GM12874 (cell line): ENCODE data around the gene WASHC3.

ENCODE experiments used
- TF ChIP-seq, protein P1 (sequence below): IDR thresholded peaks from 2 replicates; pipeline ENCODE4 v1.5.1; 2011; ENCODE audit warnings: low read depth, mild to moderate bottlenecking, control low read depth, low read length, moderate library complexity; ENCODE audit not compliant: insufficient read depth

WASHC3 gene

DNA sequence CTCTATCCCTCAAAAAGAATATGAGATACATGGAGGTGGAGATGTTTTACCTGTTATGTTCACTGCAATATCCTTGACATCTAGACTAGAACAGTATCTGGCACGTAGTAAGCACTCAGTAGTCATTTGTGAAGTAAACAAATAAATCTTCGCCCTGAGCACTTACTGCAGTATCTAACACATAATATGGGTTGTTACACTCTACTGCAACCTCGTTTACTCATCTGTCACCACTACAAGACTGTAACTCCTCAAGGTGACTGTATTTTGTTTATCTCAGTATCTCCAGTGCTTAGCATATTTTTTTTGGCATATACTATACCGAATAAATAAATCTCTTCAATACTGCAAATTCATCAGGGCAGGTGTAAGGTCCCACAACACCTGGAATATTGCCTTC, 66.1 kb downstream of the WASHC3 start:
- TF ChIP-seq, protein P1, sequence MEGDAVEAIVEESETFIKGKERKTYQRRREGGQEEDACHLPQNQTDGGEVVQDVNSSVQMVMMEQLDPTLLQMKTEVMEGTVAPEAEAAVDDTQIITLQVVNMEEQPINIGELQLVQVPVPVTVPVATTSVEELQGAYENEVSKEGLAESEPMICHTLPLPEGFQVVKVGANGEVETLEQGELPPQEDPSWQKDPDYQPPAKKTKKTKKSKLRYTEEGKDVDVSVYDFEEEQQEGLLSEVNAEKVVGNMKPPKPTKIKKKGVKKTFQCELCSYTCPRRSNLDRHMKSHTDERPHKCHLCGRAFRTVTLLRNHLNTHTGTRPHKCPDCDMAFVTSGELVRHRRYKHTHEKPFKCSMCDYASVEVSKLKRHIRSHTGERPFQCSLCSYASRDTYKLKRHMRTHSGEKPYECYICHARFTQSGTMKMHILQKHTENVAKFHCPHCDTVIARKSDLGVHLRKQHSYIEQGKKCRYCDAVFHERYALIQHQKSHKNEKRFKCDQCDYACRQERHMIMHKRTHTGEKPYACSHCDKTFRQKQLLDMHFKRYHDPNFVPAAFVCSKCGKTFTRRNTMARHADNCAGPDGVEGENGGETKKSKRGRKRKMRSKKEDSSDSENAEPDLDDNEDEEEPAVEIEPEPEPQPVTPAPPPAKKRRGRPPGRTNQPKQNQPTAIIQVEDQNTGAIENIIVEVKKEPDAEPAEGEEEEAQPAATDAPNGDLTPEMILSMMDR = no peak

DNA sequence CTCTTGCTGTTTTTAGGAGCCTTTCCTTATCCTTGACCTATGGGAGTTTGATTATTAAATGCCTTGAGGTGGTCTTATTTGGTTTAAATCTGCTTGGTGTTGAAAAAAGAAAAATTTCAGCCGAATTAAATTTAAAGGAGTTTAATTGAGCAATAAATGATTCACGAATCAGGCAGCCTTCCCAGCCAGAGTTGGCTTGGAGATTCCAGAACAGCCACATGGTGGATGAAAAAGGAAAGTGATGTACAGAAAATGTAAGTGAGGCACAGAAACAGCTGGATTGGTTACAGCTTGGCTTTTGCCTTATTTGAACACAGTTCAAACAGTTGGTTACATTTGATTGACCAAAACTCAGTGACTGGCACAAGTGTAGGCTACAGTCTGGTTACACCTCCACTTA, 69.7 kb downstream of the WASHC3 start:
- TF ChIP-seq, protein P1 = no peak

DNA sequence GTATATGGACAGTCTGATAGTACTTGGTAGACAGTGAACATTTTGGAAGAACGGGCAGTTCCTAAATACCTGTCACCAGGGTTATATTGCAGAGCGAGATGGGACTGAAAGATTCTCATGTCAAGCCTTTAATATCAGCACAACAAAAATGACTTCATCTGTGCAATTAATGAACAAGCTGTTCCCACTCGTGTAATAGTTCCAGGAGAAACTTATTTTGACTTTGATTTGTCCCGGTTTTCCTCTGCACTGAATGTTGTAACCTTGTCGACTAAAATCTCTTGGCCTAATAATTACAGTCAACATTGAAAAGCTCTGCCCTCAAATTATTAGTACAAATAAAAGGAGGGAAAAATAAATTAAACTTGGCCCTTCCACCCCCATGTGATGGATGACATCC, 79.5 kb downstream of the WASHC3 start:
- TF ChIP-seq, protein P1 = no peak

DNA sequence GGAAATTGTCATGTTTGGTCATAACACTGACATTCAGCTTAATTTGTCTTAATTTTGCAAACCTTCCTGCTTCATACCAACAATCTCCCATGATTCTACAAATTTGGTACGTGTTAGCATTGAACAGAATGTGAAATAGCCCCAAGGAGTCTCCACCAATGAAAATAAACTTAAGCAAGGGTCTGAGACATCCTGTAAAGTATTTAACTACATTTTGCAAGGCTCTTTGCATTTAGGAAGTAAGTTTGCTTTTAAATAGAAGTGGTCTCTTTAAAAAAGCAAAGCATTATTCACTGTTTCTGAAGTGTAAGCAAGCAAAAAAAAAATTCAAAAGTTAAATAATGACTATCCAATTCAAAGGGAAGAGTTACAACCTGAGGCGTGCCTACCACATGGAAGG, 79.9 kb downstream of the WASHC3 start:
- TF ChIP-seq, protein P1 = no peak

DNA sequence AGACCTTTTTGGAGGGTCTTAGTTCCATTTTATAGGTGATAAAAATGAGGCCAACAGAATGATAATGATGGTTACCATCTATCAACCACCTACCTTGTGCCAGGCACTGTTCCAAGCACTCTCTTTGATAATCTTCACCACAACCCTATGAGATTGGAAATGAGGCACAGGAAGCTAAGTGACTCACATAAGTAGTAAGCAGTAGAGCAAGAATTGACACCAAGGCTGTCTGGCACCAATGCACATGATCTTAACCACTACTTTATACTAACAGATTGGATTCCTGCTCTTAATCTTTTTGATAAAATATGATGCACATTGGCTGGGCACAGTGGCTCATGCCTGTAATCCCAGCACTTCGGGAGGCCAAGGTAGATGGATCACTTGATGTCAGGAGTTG, 93.0 kb downstream of the WASHC3 start:
- TF ChIP-seq, protein P1 = no peak

DNA sequence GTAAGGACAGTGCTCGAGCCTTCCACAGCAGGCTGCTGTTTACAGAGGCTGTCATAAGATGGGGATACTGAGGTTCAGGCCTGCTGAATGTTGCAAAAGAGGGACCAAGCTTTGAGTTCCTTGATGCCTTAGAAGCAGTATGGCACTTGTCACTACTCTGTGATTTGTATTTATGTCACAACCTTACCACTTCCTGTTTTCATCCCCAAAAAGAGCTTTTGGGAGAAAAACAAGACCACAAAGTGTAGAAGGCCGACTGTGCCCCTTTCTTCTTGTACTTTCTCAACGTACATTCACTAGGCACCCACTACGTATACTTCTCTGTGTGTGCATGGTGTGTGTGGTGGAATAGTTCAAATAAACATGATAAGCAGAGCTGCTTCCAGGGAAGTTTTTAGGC, 94.3 kb downstream of the WASHC3 start:
- TF ChIP-seq, protein P1 = no peak

DNA sequence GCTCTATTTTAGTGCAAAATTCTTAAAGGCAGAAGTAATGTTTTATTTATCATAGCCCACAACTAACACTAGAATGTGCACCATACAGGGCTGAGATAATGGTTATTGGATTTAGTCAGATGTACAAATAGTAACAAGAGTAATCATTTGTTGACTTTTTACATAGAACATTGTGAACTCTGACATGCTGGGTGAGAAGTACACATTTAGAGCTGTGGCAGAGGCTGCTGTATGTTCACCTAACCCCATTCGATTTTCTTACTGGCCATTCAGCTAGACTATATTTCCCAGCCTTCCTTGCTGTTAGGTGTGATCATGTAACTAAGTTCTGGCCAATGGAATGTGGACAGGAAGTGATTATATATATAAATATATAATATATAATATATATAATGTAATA, 95.3 kb downstream of the WASHC3 start:
- TF ChIP-seq, protein P1 = no peak

DNA sequence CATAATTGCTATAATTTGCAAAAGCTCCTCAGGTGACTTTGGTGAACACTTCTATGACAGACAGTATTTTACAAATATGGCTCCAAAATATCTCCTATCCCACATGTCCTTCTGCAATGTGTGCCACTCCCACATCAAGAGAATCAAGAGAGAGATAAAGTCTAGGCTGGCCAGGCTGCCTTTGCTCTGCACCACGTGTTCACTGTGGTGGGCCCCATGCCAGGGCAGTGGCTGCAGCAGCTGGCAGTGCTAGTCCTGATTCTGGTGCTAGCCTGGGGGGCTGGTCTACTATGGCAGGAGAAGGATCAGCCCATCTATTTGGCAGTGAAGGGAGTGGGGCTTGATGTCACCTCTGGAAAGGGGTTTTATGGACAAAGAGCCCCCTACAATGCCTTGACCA, 98.1 kb downstream of the WASHC3 start:
- TF ChIP-seq, protein P1 = no peak
